ENCODE data around the gene TJP3. TPM values are rescaled to one million over a fixed set of nuclear protein-coding genes. Genes with fewer than 3 reads are reported as not detected.

TJP3 gene
- total and polyA plus RNA-seq, 10 of the 15 experiments (the other 5 are each of a cell fraction or from before 2014, with no cell fraction given) = 0.04 to 1.2 (median 0.29) TPM; not detected in 6

DNA sequence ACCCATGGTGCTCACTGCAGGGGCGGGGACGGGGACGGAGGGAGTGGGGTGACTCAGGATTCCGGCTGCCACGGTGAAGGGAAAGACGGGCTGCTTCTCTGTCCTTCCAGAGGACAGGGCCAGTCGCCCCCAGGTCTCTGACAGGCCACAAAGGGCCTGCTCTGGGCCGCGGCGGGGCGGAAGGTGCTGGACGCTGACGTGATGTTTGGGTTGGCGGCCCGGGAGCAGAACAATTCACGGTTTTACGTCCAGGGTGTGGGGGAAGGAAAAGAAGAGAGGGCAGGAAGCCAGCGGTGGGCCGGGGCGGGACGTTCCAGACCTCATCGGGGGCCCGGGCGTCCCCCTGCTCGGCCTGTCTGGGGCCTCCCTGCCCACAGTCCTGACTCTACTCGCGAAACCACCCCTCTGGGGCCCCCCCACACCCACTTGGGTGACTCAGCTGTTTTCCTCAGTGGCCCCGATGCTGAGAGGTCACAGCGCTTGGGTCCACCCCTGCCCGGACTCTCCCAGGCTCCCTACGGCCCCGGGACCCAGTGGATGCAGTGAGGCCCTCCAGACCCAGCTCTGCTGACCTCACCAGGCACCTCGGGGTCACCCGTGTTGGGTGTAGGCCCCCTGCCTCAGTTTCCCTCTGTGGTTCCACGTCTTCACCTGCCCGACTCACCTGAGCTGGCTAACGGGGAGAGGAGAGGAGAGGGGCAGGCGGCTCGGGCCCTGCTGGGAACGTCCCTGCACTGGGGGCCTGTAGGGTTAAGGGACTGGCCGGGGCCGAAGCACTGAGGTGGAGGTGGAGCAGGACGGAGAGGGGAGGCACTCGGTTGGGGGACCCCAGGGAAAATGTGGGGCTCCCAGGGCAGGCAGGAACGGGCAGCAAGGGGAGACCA, 37.1 kb upstream of the TJP3 start (continued):
- peak in 1 of 2 experiments; percentile 29; a peak in 1 of 3 replicates for TF ChIP-seq EGR1 (IDR thresholded peaks at IDR 0.05; ENCODE audit: borderline replicate concordance in 1 of 2, low read depth in 2 of 2, low read length in 2 of 2)
- TF ChIP-seq NR2F1 (conservative IDR thresholded peaks at IDR 0.05) = peak; percentile 53
- no peak for TF ChIP-seq JUNB (IDR thresholded peaks at IDR 0.05)
- TF ChIP-seq GABPA (IDR thresholded peaks at IDR 0.05; ENCODE audit: low read depth) = no peak
- peak; percentile 41; the same call in 1 of the 2 replicates for TF ChIP-seq CREB1 (IDR thresholded peaks at IDR 0.05; ENCODE audit: low read depth)
- peak; percentile 55; the same call in 1 of the 2 replicates for TF ChIP-seq CREM (IDR thresholded peaks at IDR 0.05; ENCODE audit: low read depth)
- TF ChIP-seq CBFB (IDR thresholded peaks at IDR 0.05; ENCODE audit: low read depth) = 0 out of 2 replicates have a peak, but pooled peaks have one; percentile 46
- TF ChIP-seq KLF5 (IDR thresholded peaks at IDR 0.05; ENCODE audit: partially characterized antibody) = no peak
- TF ChIP-seq IKZF1 (conservative IDR thresholded peaks at IDR 0.05) = peak; percentile 22; the same call in 1 of the 2 replicates
- 0 out of 2 replicates have a peak, but pooled peaks have one; percentile 9 for TF ChIP-seq ATF7 (IDR thresholded peaks at IDR 0.05; ENCODE audit: low read depth)
- no peak for TF ChIP-seq FOS (IDR thresholded peaks at IDR 0.05; ENCODE audit: borderline replicate concordance, extremely low read depth, insufficient read length)
- no peak for TF ChIP-seq RELA (IDR thresholded peaks at IDR 0.05; ENCODE audit: borderline replicate concordance, partially characterized antibody)
- TF ChIP-seq BHLHE40 (IDR thresholded peaks at IDR 0.05; ENCODE audit: borderline replicate concordance in 1 of 2, low read depth in 2 of 2, low read length in 1 of 2) = no peak; a peak in 1 of 4 replicates
- TF ChIP-seq RUNX3 (IDR thresholded peaks at IDR 0.05; ENCODE audit: low read length) = peak; percentile 78
- no peak for TF ChIP-seq NR2C1 (IDR thresholded peaks at IDR 0.05)
- TF ChIP-seq POLR2A (IDR thresholded peaks at IDR 0.05; ENCODE audit: low read depth, low read length) = peak; percentile 29
- TF ChIP-seq ZBTB4 (CRISPR knock-in tag; IDR thresholded peaks at IDR 0.05) = no peak
- TF ChIP-seq EED (IDR thresholded peaks at IDR 0.05; ENCODE audit: low read depth) = 0 out of 2 replicates have a peak, but pooled peaks have one; percentile 35
- TF ChIP-seq, protein P1, sequence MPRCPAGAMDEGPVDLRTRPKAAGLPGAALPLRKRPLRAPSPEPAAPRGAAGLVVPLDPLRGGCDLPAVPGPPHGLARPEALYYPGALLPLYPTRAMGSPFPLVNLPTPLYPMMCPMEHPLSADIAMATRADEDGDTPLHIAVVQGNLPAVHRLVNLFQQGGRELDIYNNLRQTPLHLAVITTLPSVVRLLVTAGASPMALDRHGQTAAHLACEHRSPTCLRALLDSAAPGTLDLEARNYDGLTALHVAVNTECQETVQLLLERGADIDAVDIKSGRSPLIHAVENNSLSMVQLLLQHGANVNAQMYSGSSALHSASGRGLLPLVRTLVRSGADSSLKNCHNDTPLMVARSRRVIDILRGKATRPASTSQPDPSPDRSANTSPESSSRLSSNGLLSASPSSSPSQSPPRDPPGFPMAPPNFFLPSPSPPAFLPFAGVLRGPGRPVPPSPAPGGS (IDR thresholded peaks at IDR 0.05; ENCODE audit: borderline replicate concordance, insufficient read depth, low read depth, low read length, poor library complexity, severe bottlenecking) = peak; percentile 51

All from GM12878 (cell line).